HEK293 (cell line): Measurements from ENCODE around the gene CAMP.

Experiments used
- GLIS2 ChIP-seq: fragments of 450-650 bp; formaldehyde crosslinking; IDR thresholded peaks from 2 replicates; pipeline ENCODE4 v1.5.1; 2016; ENCODE audit warnings: missing biosample characterization, missing genetic modification characterization
- KLF16 ChIP-seq: fragments of 450-650 bp; formaldehyde crosslinking; IDR thresholded peaks from 2 replicates; pipeline ENCODE4 v1.5.1; 2017; ENCODE audit warnings: missing biosample characterization, missing genetic modification characterization
- KLF9 ChIP-seq: fragments of 450-650 bp; formaldehyde crosslinking; IDR thresholded peaks from 2 replicates; pipeline ENCODE4 v1.5.1; 2016; ENCODE audit warnings: missing biosample characterization, missing genetic modification characterization, low read depth
- MYNN ChIP-seq: fragments of 450-650 bp; formaldehyde crosslinking; IDR thresholded peaks from 2 replicates; pipeline ENCODE4 v1.5.1; 2016; ENCODE audit warnings: missing biosample characterization, missing genetic modification characterization, borderline replicate concordance
- OSR2 ChIP-seq: fragments of 450-650 bp; formaldehyde crosslinking; IDR thresholded peaks from 2 replicates; pipeline ENCODE4 v1.5.1; 2016; ENCODE audit warnings: missing biosample characterization, missing genetic modification characterization
- PATZ1 ChIP-seq: fragments of 450-650 bp; formaldehyde crosslinking; IDR thresholded peaks from 2 replicates; pipeline ENCODE4 v1.5.1; 2016; ENCODE audit warnings: missing biosample characterization, missing genetic modification characterization
- PRDM10 ChIP-seq: fragments of 450-650 bp; formaldehyde crosslinking; IDR thresholded peaks from 2 replicates; pipeline ENCODE4 v1.5.1; 2016; ENCODE audit warnings: missing biosample characterization, missing genetic modification characterization
- PRDM2 ChIP-seq: fragments of 450-650 bp; formaldehyde crosslinking; IDR thresholded peaks from 2 replicates; pipeline ENCODE4 v1.5.1; 2016; ENCODE audit warnings: missing biosample characterization, missing genetic modification characterization, borderline replicate concordance
- SP2 ChIP-seq: fragments of 450-650 bp; formaldehyde crosslinking; IDR thresholded peaks from 2 replicates; pipeline ENCODE4 v1.5.1; 2016; ENCODE audit warnings: missing biosample characterization, missing genetic modification characterization
- SP3 ChIP-seq: fragments of 450-650 bp; formaldehyde crosslinking; IDR thresholded peaks from 2 replicates; pipeline ENCODE4 v1.5.1; 2016; ENCODE audit warnings: missing biosample characterization, missing genetic modification characterization
- YY1 ChIP-seq: fragments of 450-650 bp; formaldehyde crosslinking; IDR thresholded peaks from 2 replicates; pipeline ENCODE4 v1.5.1; 2018; ENCODE audit warnings: missing biosample characterization, missing genetic modification characterization
- ZBTB26 ChIP-seq: fragments of 450-650 bp; formaldehyde crosslinking; optimal IDR thresholded peaks from 2 replicates; pipeline ENCODE3; 2016; ENCODE audit warnings: missing biosample characterization, mild to moderate bottlenecking, missing genetic modification characterization
- ZIC2 ChIP-seq: fragments of 450-650 bp; formaldehyde crosslinking; IDR thresholded peaks from 2 replicates; pipeline ENCODE4 v1.5.1; 2016; ENCODE audit warnings: missing biosample characterization, missing genetic modification characterization
- ZNF221 ChIP-seq: fragments of 450-650 bp; formaldehyde crosslinking; IDR thresholded peaks from 2 replicates; pipeline ENCODE4 v1.5.1; 2017; ENCODE audit warnings: missing biosample characterization, missing genetic modification characterization, borderline replicate concordance
- ZNF398 ChIP-seq: fragments of 450-650 bp; formaldehyde crosslinking; IDR thresholded peaks from 2 replicates; pipeline ENCODE4 v1.5.1; 2017; ENCODE audit warnings: missing biosample characterization, missing genetic modification characterization
- ZNF426 ChIP-seq: fragments of 450-650 bp; formaldehyde crosslinking; IDR thresholded peaks from 2 replicates; pipeline ENCODE4 v1.5.1; 2017; ENCODE audit warnings: missing biosample characterization, missing genetic modification characterization, mild to moderate bottlenecking, inconsistent platforms, moderate library complexity
- ZNF629 ChIP-seq: fragments of 450-650 bp; formaldehyde crosslinking; IDR thresholded peaks from 2 replicates; pipeline ENCODE4 v1.5.1; 2017; ENCODE audit warnings: missing biosample characterization, missing genetic modification characterization
- ZNF639 ChIP-seq: fragments of 450-650 bp; formaldehyde crosslinking; IDR thresholded peaks from 2 replicates; pipeline ENCODE4 v1.5.1; 2016; ENCODE audit warnings: missing biosample characterization, missing genetic modification characterization
- ZNF660 ChIP-seq: fragments of 450-650 bp; IDR thresholded peaks from 2 replicates; pipeline ENCODE4 v1.5.1; 2018; ENCODE audit warnings: missing biosample characterization, mild to moderate bottlenecking, missing genetic modification characterization
- ZNF777 ChIP-seq: fragments of 450-650 bp; formaldehyde crosslinking; IDR thresholded peaks from 2 replicates; pipeline ENCODE4 v1.5.1; 2017; ENCODE audit warnings: missing biosample characterization, missing genetic modification characterization, borderline replicate concordance
- ZXDB ChIP-seq: fragments of 450-650 bp; formaldehyde crosslinking; IDR thresholded peaks from 2 replicates; pipeline ENCODE4 v1.5.1; 2016; ENCODE audit warnings: missing biosample characterization, missing genetic modification characterization

CAMP gene

GRCh38 chr3:48188266-48189201 lies 34.8 kb upstream of the CAMP start, which contains the start of gene CDC25A (continued):
- 0 out of 2 replicates have a peak, but pooled peaks have one; percentile 15 for TF ChIP-seq ZIC2 (tag by site-specific recombination)
- TF ChIP-seq KLF16, result peak; percentile 97
- TF ChIP-seq ZNF398 (tag by site-specific recombination), result peak; percentile 17
- no peak for TF ChIP-seq OSR2 (tag by site-specific recombination)
- TF ChIP-seq YY1 (tag by site-specific recombination), result peak; percentile 61
- peak; percentile 99 for TF ChIP-seq KLF9
- TF ChIP-seq ZBTB26, result peak; percentile 13
- peak; percentile 69; the same call in 1 of the 2 replicates for TF ChIP-seq ZNF639 (tag by site-specific recombination)
- TF ChIP-seq PATZ1 (tag by site-specific recombination), result peak; percentile 82
- peak; percentile 57 for TF ChIP-seq ZXDB (tag by site-specific recombination)
- peak; percentile 71 for TF ChIP-seq PRDM10
- TF ChIP-seq ZNF426 (tag by site-specific recombination), result no peak
- TF ChIP-seq ZNF660 (tag by site-specific recombination), result peak; percentile 11; the same call in 1 of the 2 replicates
- TF ChIP-seq ZNF777 (tag by site-specific recombination), result peak; percentile 57; the same call in 1 of the 2 replicates
- 0 out of 2 replicates have a peak, but pooled peaks have one; percentile 27 for TF ChIP-seq MYNN (tag by site-specific recombination)
- TF ChIP-seq ZNF221 (tag by site-specific recombination), result no peak
- TF ChIP-seq SP2 (tag by site-specific recombination), result peak; percentile 98
- peak; percentile 76 for TF ChIP-seq GLIS2 (tag by site-specific recombination)
- TF ChIP-seq ZNF629 (tag by site-specific recombination), result peak; percentile 49; the same call in 1 of the 2 replicates
- TF ChIP-seq SP3 (tag by site-specific recombination), result peak; percentile 97
- no peak for TF ChIP-seq PRDM2 (tag by site-specific recombination)
